CD14-positive monocyte (primary cell): Measurements from ENCODE around the gene EFHC1. TPM values are rescaled to one million over a fixed set of nuclear protein-coding genes. Genes with fewer than 3 reads are reported as not detected.

Experiments
- DNase-seq, 3 donors: peaks; one replicate each; pipeline ENCODE4 v3.0.0-alpha.2; 2011 to 2022
- H2AFZ ChIP-seq: 2 replicates; pipeline ENCODE4 v1.6.0; 2012; ENCODE audit warnings: mild to moderate bottlenecking, low read depth, low read length, inconsistent platforms; ENCODE audit not compliant: insufficient read depth, poor library complexity, severe bottlenecking
- H3K27ac ChIP-seq, 2 donors: 1 replicate in 1 of 2; 2 replicates in 1 of 2; pipeline ENCODE4 v1.5.1; 2012 to 2013; ENCODE audit warnings: low read length in 2 of 2, control low read depth in 1 of 2, inconsistent platforms in 1 of 2, low read depth in 1 of 2, mild to moderate bottlenecking in 1 of 2
- H3K27me3 ChIP-seq, 2 donors: one replicate each; pipeline versions ENCODE4 v1.6.0 to v1.6.1; 2011 to 2013; ENCODE audit warnings: low read length in 2 of 2; ENCODE audit not compliant: control insufficient read depth in 2 of 2, insufficient read depth in 2 of 2
- H3K36me3 ChIP-seq, 2 donors: replicated peaks in 1 of 2; 1 replicate in 1 of 2; 2 replicates in 1 of 2; pipeline versions ENCODE4 v1.5.1 to v1.6.1; 2012 to 2013; ENCODE audit warnings: low read length in 2 of 2, control low read depth in 1 of 2, inconsistent platforms in 1 of 2, mild to moderate bottlenecking in 1 of 2; ENCODE audit not compliant: insufficient read depth in 2 of 2, control insufficient read depth in 1 of 2
- H3K4me1 ChIP-seq, 2 donors: 1 replicate in 1 of 2; 2 replicates in 1 of 2; pipeline versions ENCODE4 v1.5.1 to v1.6.1; 2012 to 2013; ENCODE audit warnings: low read length in 2 of 2, control low read depth in 1 of 2, inconsistent platforms in 1 of 2, mild to moderate bottlenecking in 1 of 2, moderate library complexity in 1 of 2; ENCODE audit not compliant: insufficient read depth in 2 of 2, control insufficient read depth in 1 of 2
- H3K4me2 ChIP-seq: replicated peaks from 2 replicates; pipeline ENCODE3; 2012; ENCODE audit warnings: low read length, moderate library complexity, mild to moderate bottlenecking; ENCODE audit not compliant: poor library complexity, severe bottlenecking; ENCODE audit errors: extremely low read depth
- H3K4me3 ChIP-seq, 3 experiments: fragments of 200-600 bp in 1 of 3; sonication (generic) in 1 of 3; replicated peaks in 1 of 3; 1 replicate in 2 of 3; 2 replicates in 1 of 3; pipeline ENCODE4 v1.5.1; 2011 to 2013; ENCODE audit warnings: low read length in 3 of 3, mild to moderate bottlenecking in 3 of 3, control low read depth in 2 of 3, low read depth in 2 of 3, inconsistent platforms in 1 of 3, moderate library complexity in 1 of 3
- H3K79me2 ChIP-seq: 2 replicates; pipeline ENCODE4 v1.6.0; 2012; ENCODE audit warnings: mild to moderate bottlenecking, control low read depth, inconsistent platforms, low read length, moderate library complexity; ENCODE audit not compliant: insufficient read depth
- H3K9ac ChIP-seq: 2 replicates; pipeline ENCODE4 v1.6.0; 2017; ENCODE audit warnings: low read length, mild to moderate bottlenecking; ENCODE audit not compliant: insufficient read depth, poor library complexity, severe bottlenecking
- H3K9me3 ChIP-seq, 2 donors: replicated peaks in 1 of 2; 1 replicate in 1 of 2; 2 replicates in 1 of 2; pipeline versions ENCODE4 v1.5.1 to v1.6.1; 2012 to 2013; ENCODE audit warnings: low read length in 2 of 2, control low read depth in 1 of 2; ENCODE audit not compliant: control insufficient read depth in 1 of 2, insufficient read depth in 1 of 2
- H4K20me1 ChIP-seq: 2 replicates; pipeline ENCODE4 v1.6.0; 2012; ENCODE audit warnings: mild to moderate bottlenecking, low read length, control low read depth, moderate library complexity; ENCODE audit not compliant: insufficient read depth
- H3K27ac Mint-ChIP-seq, 7 donors: one replicate each; pipeline ENCODE4 v1.8.0; 2020; ENCODE audit warnings: mild to moderate bottlenecking in 7 of 7, mixed read lengths in 7 of 7, moderate library complexity in 6 of 7, inconsistent platforms in 2 of 7
- H3K27me3 Mint-ChIP-seq, 3 donors: one replicate each; pipeline ENCODE4 v1.8.0; 2021 to 2022; ENCODE audit warnings: low read depth in 3 of 3, mild to moderate bottlenecking in 3 of 3, mixed read lengths in 3 of 3, moderate library complexity in 3 of 3, inconsistent platforms in 1 of 3
- H3K36me3 Mint-ChIP-seq, 2 donors: one replicate each; pipeline ENCODE4 v1.8.0; 2020; ENCODE audit warnings: mixed read lengths in 2 of 2, inconsistent platforms in 1 of 2, mild to moderate bottlenecking in 1 of 2
- H3K4me1 Mint-ChIP-seq: one replicate; pipeline ENCODE4 v1.8.0; 2020; ENCODE audit warnings: mild to moderate bottlenecking, mixed read lengths
- H3K4me3 Mint-ChIP-seq, 2 donors: one replicate each; pipeline ENCODE4 v1.8.0; 2020; ENCODE audit warnings: mild to moderate bottlenecking in 2 of 2, mixed read lengths in 2 of 2, moderate library complexity in 1 of 2
- H3K9me3 Mint-ChIP-seq, 7 donors: one replicate each; pipeline ENCODE4 v1.8.0; 2020 to 2022; ENCODE audit warnings: mixed read lengths in 7 of 7, mild to moderate bottlenecking in 6 of 7, moderate library complexity in 6 of 7, inconsistent platforms in 2 of 7
- WGBS: methylation state at CpG from one replicate; pipeline ENCODE4 v1.1.5; 2013; ENCODE audit warnings: missing lambda C conversion rate; ENCODE audit not compliant: insufficient coverage; 5-methylcytosine and 5-hydroxymethylcytosine counted together
- intact Hi-C, 2 donors: fragments of 100-400 bp; cut with micrococcal nuclease; formaldehyde crosslinking; loops; one replicate each; pipeline versions ENCODE4 v1.15.0 to v1.15.1; 2023
- polyA plus RNA-seq, 3 donors: library from polyadenylated mRNA; depleted of rRNA in 1 of 3; unstranded in 2 of 3; stranded (reverse) in 1 of 3; fragments of 300-500 nt in 2 of 3; fragments of >200 nt in 1 of 3; fragmentation: Illumina TruSeq in 2 of 3; gene quantifications; 1 replicate in 2 of 3; 2 replicates in 1 of 3; pipeline ENCODE4 v1.2.3, GENCODE V29; 2012 to 2021
- TF ChIP-seq, protein P1 (sequence below): fragments of 200-600 bp; IDR thresholded peaks from one replicate; pipeline ENCODE4 v1.8.0; 2022; ENCODE audit warnings: antibody characterized with exemption, mild to moderate bottlenecking

The EFHC1 gene
- polyA plus RNA-seq, 3 donors = 0.30 to 13.5 (median 2.3) TPM

DNA sequence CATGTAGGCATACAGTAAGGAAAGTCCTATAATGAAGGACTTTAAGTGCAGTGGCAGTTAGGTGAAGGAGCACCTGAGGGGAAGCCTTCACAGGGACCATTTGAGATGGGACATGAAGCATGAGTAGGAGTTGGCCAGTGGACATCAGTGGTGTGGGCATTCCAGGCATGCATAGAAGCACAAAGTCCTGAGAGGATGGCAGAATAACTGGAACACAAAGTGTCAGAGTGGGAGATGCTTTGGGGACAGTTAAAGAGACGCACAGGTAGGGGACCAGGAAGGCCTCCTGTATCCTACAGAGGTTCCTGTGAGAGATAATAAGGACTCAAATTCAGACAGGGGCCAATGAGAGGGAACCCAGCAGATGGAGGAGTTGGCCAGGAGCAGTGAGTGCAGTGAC, 26.4 kb upstream of the EFHC1 start:
- Histone ChIP-seq H3K4me2 (no peak overlapping the region), H3K27ac (no peak overlapping the region), H3K4me3 (no peak overlapping the region), H3K9ac (no peak overlapping the region), H3K9me3 (no peaks in the 10 kb centered on the region), H3K4me1 (peaks cover 15 to 21% of the 10 kb centered on the region in 2 donors), H2AFZ (no peak overlapping the region), H4K20me1 (peaks cover 4% of the 10 kb centered on the region), H3K79me2 (no peaks in the 10 kb centered on the region), H3K27me3 (peaks cover 0 to 3% of the 10 kb centered on the region in 2 donors), H3K36me3 (no peaks in the 10 kb centered on the region)
- no peaks in the 10 kb centered on the region for H3K9me3 Mint-ChIP-seq
- H3K27me3 Mint-ChIP-seq = peaks cover 0 to 6% (median 2%) of the 10 kb centered on the region in 3 donors
- H3K36me3 Mint-ChIP-seq = peaks cover 0 to 5% of the 10 kb centered on the region in 2 donors
- H3K27ac Mint-ChIP-seq = no peak overlapping the region
- H3K4me1 Mint-ChIP-seq = peaks cover 38% of the 10 kb centered on the region
- H3K4me3 Mint-ChIP-seq = no peak overlapping the region
- WGBS = 100% methylated on average over 1 of the region's 1 CpG
- TF ChIP-seq, protein P1, sequence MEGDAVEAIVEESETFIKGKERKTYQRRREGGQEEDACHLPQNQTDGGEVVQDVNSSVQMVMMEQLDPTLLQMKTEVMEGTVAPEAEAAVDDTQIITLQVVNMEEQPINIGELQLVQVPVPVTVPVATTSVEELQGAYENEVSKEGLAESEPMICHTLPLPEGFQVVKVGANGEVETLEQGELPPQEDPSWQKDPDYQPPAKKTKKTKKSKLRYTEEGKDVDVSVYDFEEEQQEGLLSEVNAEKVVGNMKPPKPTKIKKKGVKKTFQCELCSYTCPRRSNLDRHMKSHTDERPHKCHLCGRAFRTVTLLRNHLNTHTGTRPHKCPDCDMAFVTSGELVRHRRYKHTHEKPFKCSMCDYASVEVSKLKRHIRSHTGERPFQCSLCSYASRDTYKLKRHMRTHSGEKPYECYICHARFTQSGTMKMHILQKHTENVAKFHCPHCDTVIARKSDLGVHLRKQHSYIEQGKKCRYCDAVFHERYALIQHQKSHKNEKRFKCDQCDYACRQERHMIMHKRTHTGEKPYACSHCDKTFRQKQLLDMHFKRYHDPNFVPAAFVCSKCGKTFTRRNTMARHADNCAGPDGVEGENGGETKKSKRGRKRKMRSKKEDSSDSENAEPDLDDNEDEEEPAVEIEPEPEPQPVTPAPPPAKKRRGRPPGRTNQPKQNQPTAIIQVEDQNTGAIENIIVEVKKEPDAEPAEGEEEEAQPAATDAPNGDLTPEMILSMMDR = no peak
- DNase-seq = no peak
- intact Hi-C loops = loop anchor here in 1 of 2 donors (10.0 kb wide), 1 partner anchor 109 kb away; the partner anchor contains the start of gene MCM3

DNA sequence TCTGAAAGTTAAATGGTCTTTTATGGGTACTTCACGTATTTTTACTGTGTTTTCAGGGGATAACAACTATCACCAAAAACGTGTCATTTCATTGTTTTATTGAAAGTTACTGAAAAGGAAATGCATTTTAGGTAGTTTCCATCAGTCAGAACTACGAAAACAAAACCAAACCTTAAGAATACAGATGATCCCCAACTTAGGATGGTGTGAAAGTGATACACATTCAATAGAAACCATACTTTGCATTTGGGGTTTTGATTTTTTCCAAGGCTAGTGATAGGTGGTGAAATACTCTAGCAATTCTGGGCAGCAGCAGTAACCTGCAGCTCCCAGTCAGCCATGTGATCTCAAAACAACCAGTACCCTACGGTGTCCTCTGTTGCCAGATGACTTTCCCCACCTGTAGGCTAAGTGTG, 25.9 kb upstream of the EFHC1 start:
- DNase-seq = no peak
- Histone ChIP-seq H3K79me2 (no peaks in the 10 kb centered on the region), H3K9me3 (no peaks in the 10 kb centered on the region), H3K36me3 (no peaks in the 10 kb centered on the region), H3K27ac (no peak overlapping the region), H2AFZ (no peak overlapping the region), H3K4me2 (no peak overlapping the region), H3K4me1 (peaks cover 15 to 21% of the 10 kb centered on the region in 2 donors), H3K27me3 (peaks cover 0 to 3% of the 10 kb centered on the region in 2 donors), H3K9ac (no peak overlapping the region), H3K4me3 (no peak overlapping the region), H4K20me1 (peaks cover 4% of the 10 kb centered on the region)
- Mint-ChIP-seq H3K4me3 (no peak overlapping the region), H3K9me3 (no peaks in the 10 kb centered on the region), H3K4me1 (peaks cover 34% of the 10 kb centered on the region), H3K27me3 (peaks cover 0 to 6% (median 2%) of the 10 kb centered on the region in 3 donors), H3K27ac (no peak overlapping the region), H3K36me3 (peaks cover 0 to 5% of the 10 kb centered on the region in 2 donors)
- no CpG with 5 or more reads among the region's 4 CpGs for WGBS
- intact Hi-C loops = loop anchor here in 1 of 2 donors (10.0 kb wide), 1 partner anchor 109 kb away; the partner anchor contains the start of gene MCM3
- TF ChIP-seq, protein P1 = no peak
